ENCODE data around the gene CPD.

- TF ChIP-seq CTCF (IDR thresholded peaks at IDR 0.05; ENCODE audit: insufficient read depth, low read length, poor library complexity, severe bottlenecking): no peak
- TF ChIP-seq EZH2phosphoT487 (conservative IDR thresholded peaks at IDR 0.05; ENCODE audit: low read length): no peak
Observed at GRCh38 chr17:30339086-30339485, 39.6 kb upstream of the CPD start.
